SK-N-MC (cell line): ENCODE data around the gene HMSD.

ENCODE experiments used
- EZH2 ChIP-seq: fragments of 200-600 bp; sonication (generic); IDR thresholded peaks from one replicate; pipeline ENCODE4 v1.6.1; 2017; ENCODE audit warnings: antibody characterized with exemption
- FOXP2 ChIP-seq: optimal IDR thresholded peaks from 2 replicates; pipeline ENCODE3; 2011; ENCODE audit warnings: mild to moderate bottlenecking, moderate library complexity; ENCODE audit not compliant: insufficient read depth; ENCODE audit errors: extremely low read length, control extremely low read depth
- POLR2AphosphoS5 ChIP-seq: IDR thresholded peaks from 2 replicates; pipeline ENCODE4 v1.6.1; 2012; ENCODE audit warnings: mild to moderate bottlenecking, low read depth, low read length, borderline replicate concordance

GRCh38 chr18:63924551-63924950 is 24.6 kb upstream of the HMSD start:
- no peak for TF ChIP-seq EZH2
- TF ChIP-seq POLR2AphosphoS5: no peak
- TF ChIP-seq FOXP2: no peak
